Neural cell (in vitro differentiated cells): ENCODE results near the gene HBM. TPM values are rescaled to one million over a fixed set of nuclear protein-coding genes. Genes with fewer than 3 reads are reported as not detected.

Source experiments
- H2AFZ ChIP-seq: fragments of 200-600, 300-800 bp; sonication (generic), shearing (Covaris generic); 2 replicates; pipeline ENCODE4 v1.6.0; 2014; ENCODE audit warnings: low read depth, mild to moderate bottlenecking, antibody characterized with exemption, low read length, moderate library complexity
- H3F3A ChIP-seq: fragments of 200-600 bp; shearing (Covaris generic); 2 replicates; pipeline ENCODE4 v1.6.1; 2016; ENCODE audit warnings: mild to moderate bottlenecking, moderate library complexity, mixed read lengths, antibody characterized with exemption, low read length; ENCODE audit not compliant: insufficient read depth, poor library complexity, severe bottlenecking
- H3K27ac ChIP-seq: fragments of 200-600, 300-800 bp; sonication (generic), shearing (Covaris generic); 2 replicates; pipeline ENCODE4 v1.5.1; 2014; ENCODE audit warnings: mild to moderate bottlenecking, low read length, moderate library complexity
- H3K27me3 ChIP-seq: fragments of 300-800, 200-600 bp; sonication (generic), shearing (Covaris generic); 2 replicates; pipeline ENCODE4 v1.6.0; 2014; ENCODE audit warnings: mild to moderate bottlenecking, low read depth, low read length, moderate library complexity; ENCODE audit not compliant: insufficient read depth
- H3K36me3 ChIP-seq: fragments of 300-800, 200-600 bp; sonication (generic), shearing (Covaris generic); 2 replicates; pipeline ENCODE4 v1.5.1; 2014; ENCODE audit warnings: mild to moderate bottlenecking, antibody characterized with exemption, low read length, moderate library complexity; ENCODE audit not compliant: insufficient read depth
- H3K4me2 ChIP-seq: fragments of 300-800, 200-600 bp; sonication (generic), shearing (Covaris generic); 2 replicates; pipeline ENCODE4 v1.6.0; 2014; ENCODE audit warnings: mild to moderate bottlenecking, low read length
- H3K4me3 ChIP-seq: fragments of 300-800, 200-600 bp; sonication (generic), shearing (Covaris generic); 2 replicates; pipeline ENCODE4 v1.5.1; 2014; ENCODE audit warnings: mild to moderate bottlenecking, low read length, moderate library complexity
- H3K79me2 ChIP-seq: fragments of 200-600 bp; shearing (Covaris generic); replicated peaks from 2 replicates; pipeline ENCODE4 v1.6.0; 2014; ENCODE audit warnings: mild to moderate bottlenecking, low read length, moderate library complexity; ENCODE audit not compliant: insufficient read depth
- H3K9ac ChIP-seq: fragments of 300-800, 200-600 bp; sonication (generic), shearing (Covaris generic); 2 replicates; pipeline ENCODE4 v1.6.1; 2016; ENCODE audit warnings: mild to moderate bottlenecking, low read length, mixed read lengths
- H3K9me2 ChIP-seq: fragments of 200-600 bp; shearing (Covaris generic); 2 replicates; pipeline ENCODE4 v1.6.1; 2016; ENCODE audit warnings: mild to moderate bottlenecking, low read length, mixed read lengths; ENCODE audit not compliant: insufficient read depth
- H3K9me3 ChIP-seq: fragments of 200-600, 300-800 bp; sonication (generic), shearing (Covaris generic); 2 replicates; pipeline ENCODE4 v1.6.1; 2016; ENCODE audit warnings: mild to moderate bottlenecking, mixed run types, low read length, moderate library complexity, mixed read lengths
- H4K20me1 ChIP-seq: fragments of 200-600 bp; shearing (Covaris generic); 2 replicates; pipeline ENCODE4 v1.6.1; 2016; ENCODE audit warnings: mild to moderate bottlenecking, mixed run types; ENCODE audit not compliant: insufficient read depth
- EP300 ChIP-seq: fragments of 450-650 bp; conservative IDR thresholded peaks from 2 replicates; pipeline ENCODE4 v1.6.1; 2014; ENCODE audit warnings: antibody characterized with exemption, mild to moderate bottlenecking, moderate library complexity; ENCODE audit not compliant: poor library complexity, severe bottlenecking
- EZH2 ChIP-seq: fragments of 200-600, 300-800 bp; shearing (Covaris generic), sonication (generic); IDR thresholded peaks from 2 replicates; pipeline ENCODE4 v1.6.1; 2014; ENCODE audit warnings: antibody characterized with exemption, low read length, borderline replicate concordance, mild to moderate bottlenecking; ENCODE audit not compliant: insufficient read depth, poor library complexity, severe bottlenecking
- MXI1 ChIP-seq: fragments of 450-650 bp; conservative IDR thresholded peaks from 2 replicates; pipeline ENCODE4 v1.6.1; 2014; ENCODE audit warnings: antibody characterized with exemption, mild to moderate bottlenecking; ENCODE audit not compliant: poor library complexity, severe bottlenecking
- POLR2AphosphoS5 ChIP-seq: IDR thresholded peaks from 2 replicates; pipeline ENCODE4 v1.6.1; 2012
- RAD21 ChIP-seq: fragments of 450-650 bp; conservative IDR thresholded peaks from 2 replicates; pipeline ENCODE4 v1.6.1; 2014; ENCODE audit warnings: antibody characterized with exemption, mild to moderate bottlenecking, moderate library complexity
- SMC3 ChIP-seq: fragments of 450-650 bp; conservative IDR thresholded peaks from 2 replicates; pipeline ENCODE4 v1.6.1; 2014; ENCODE audit warnings: antibody characterized with exemption, mild to moderate bottlenecking, moderate library complexity; ENCODE audit not compliant: poor library complexity
- TAF1 ChIP-seq: IDR thresholded peaks from 2 replicates; pipeline ENCODE4 v1.6.1; 2012; ENCODE audit warnings: low read depth
- polyA plus RNA-seq: library from polyadenylated mRNA; depleted of rRNA; stranded (reverse); fragments of >200 nt; gene quantifications from 2 replicates; pipeline ENCODE4 v1.2.3, GENCODE V29; 2014
- TF ChIP-seq, protein P1 (sequence below): fragments of 450-650 bp; IDR thresholded peaks from 2 replicates; pipeline ENCODE4 v1.5.1; 2014; ENCODE audit warnings: antibody characterized with exemption, mild to moderate bottlenecking, moderate library complexity; ENCODE audit not compliant: poor library complexity, severe bottlenecking
- TF ChIP-seq, protein P2 (sequence below): IDR thresholded peaks from 2 replicates; pipeline ENCODE4 v1.6.1; 2012; ENCODE audit warnings: borderline replicate concordance

HBM gene
- polyA plus RNA-seq, 1 donor from 2014 or later, result not detected

DNA sequence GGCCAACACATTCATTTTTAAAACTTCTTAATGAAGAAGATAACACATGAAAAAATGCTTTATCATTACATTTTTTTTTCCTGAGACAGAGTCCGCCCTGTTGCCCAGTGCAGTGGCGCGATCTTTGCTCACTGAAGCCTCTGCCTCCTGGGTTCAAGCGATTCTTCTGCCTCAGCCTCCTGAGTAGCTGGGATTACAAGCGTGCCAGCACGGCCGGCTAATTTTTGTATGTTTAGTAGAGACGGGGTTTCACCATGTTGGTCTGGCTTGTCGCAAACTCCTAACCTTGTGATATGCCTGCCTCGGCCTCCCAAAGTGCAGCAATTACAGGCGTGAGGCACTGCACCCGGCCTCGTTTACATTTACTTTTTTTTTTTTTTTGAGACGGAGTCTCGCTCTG, 27.7 kb downstream of the HBM start:
- Histone ChIP-seq H3K4me2 (no peak overlapping the region), H2AFZ (no peak overlapping the region), H4K20me1 (no peaks in the 10 kb centered on the region), H3K79me2 (no peaks in the 10 kb centered on the region), H3K9me2 (no peaks in the 10 kb centered on the region), H3K27me3 (no peaks in the 10 kb centered on the region), H3K9ac (no peak overlapping the region), H3K4me3 (no peak overlapping the region), H3K36me3 (peaks cover 4% of the 10 kb centered on the region), H3K27ac (no peak overlapping the region), H3K9me3 (no peaks in the 10 kb centered on the region), H3F3A (no peaks in the 10 kb centered on the region)
- no peak for TF ChIP-seq POLR2AphosphoS5
- TF ChIP-seq EP300, result no peak
- TF ChIP-seq, protein P1, sequence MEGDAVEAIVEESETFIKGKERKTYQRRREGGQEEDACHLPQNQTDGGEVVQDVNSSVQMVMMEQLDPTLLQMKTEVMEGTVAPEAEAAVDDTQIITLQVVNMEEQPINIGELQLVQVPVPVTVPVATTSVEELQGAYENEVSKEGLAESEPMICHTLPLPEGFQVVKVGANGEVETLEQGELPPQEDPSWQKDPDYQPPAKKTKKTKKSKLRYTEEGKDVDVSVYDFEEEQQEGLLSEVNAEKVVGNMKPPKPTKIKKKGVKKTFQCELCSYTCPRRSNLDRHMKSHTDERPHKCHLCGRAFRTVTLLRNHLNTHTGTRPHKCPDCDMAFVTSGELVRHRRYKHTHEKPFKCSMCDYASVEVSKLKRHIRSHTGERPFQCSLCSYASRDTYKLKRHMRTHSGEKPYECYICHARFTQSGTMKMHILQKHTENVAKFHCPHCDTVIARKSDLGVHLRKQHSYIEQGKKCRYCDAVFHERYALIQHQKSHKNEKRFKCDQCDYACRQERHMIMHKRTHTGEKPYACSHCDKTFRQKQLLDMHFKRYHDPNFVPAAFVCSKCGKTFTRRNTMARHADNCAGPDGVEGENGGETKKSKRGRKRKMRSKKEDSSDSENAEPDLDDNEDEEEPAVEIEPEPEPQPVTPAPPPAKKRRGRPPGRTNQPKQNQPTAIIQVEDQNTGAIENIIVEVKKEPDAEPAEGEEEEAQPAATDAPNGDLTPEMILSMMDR, result no peak
- no peak for TF ChIP-seq MXI1
- no peak for TF ChIP-seq TAF1
- no peak for TF ChIP-seq EZH2
- TF ChIP-seq, protein P2, sequence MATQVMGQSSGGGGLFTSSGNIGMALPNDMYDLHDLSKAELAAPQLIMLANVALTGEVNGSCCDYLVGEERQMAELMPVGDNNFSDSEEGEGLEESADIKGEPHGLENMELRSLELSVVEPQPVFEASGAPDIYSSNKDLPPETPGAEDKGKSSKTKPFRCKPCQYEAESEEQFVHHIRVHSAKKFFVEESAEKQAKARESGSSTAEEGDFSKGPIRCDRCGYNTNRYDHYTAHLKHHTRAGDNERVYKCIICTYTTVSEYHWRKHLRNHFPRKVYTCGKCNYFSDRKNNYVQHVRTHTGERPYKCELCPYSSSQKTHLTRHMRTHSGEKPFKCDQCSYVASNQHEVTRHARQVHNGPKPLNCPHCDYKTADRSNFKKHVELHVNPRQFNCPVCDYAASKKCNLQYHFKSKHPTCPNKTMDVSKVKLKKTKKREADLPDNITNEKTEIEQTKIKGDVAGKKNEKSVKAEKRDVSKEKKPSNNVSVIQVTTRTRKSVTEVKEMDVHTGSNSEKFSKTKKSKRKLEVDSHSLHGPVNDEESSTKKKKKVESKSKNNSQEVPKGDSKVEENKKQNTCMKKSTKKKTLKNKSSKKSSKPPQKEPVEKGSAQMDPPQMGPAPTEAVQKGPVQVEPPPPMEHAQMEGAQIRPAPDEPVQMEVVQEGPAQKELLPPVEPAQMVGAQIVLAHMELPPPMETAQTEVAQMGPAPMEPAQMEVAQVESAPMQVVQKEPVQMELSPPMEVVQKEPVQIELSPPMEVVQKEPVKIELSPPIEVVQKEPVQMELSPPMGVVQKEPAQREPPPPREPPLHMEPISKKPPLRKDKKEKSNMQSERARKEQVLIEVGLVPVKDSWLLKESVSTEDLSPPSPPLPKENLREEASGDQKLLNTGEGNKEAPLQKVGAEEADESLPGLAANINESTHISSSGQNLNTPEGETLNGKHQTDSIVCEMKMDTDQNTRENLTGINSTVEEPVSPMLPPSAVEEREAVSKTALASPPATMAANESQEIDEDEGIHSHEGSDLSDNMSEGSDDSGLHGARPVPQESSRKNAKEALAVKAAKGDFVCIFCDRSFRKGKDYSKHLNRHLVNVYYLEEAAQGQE, result no peak
- TF ChIP-seq RAD21, result no peak
- TF ChIP-seq SMC3, result no peak

DNA sequence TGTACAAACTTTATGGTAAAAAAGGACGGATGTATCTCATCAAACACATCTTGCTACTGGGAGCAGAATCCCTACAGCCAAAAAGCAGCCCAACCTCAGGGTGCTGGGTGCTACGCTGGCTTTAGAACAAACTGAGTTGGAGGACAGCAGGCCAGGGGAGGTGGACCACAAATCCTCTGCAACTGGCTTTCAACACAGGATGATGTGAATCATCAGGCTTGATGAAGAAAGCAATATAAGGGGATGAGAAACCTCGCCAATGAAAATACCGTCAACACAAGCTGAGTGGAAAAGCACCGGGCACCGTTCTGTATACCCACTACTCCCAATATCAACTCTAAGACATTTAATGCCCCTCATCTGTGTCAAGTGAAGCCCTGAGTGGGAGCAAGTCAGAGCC, 28.7 kb downstream of the HBM start:
- Histone ChIP-seq H3K9me2 (no peaks in the 10 kb centered on the region), H3K4me3 (no peak overlapping the region), H3F3A (no peaks in the 10 kb centered on the region), H3K9me3 (no peaks in the 10 kb centered on the region), H3K36me3 (no peaks in the 10 kb centered on the region), H3K9ac (no peak overlapping the region), H4K20me1 (no peaks in the 10 kb centered on the region), H2AFZ (no peak overlapping the region), H3K79me2 (peaks cover 2% of the 10 kb centered on the region), H3K4me2 (no peak overlapping the region), H3K27me3 (no peaks in the 10 kb centered on the region), H3K27ac (no peak overlapping the region)
- TF ChIP-seq, protein P2, result no peak
- TF ChIP-seq, protein P1, result no peak
- TF ChIP-seq SMC3, result no peak
- TF ChIP-seq EP300, result no peak
- no peak for TF ChIP-seq EZH2
- no peak for TF ChIP-seq TAF1
- no peak for TF ChIP-seq POLR2AphosphoS5
- no peak for TF ChIP-seq RAD21
- TF ChIP-seq MXI1, result no peak
